ENCODE measurements around the gene SLIT3.

SLIT3 gene

GRCh38 chr5:168822248-168822744, 478.6 kb downstream of the SLIT3 start:
- H3K9ac ChIP-seq (ENCODE audit: low read depth, low read length), result no peak overlapping the region
- H3K27ac ChIP-seq (ENCODE audit: low read depth, low read length), result no peak overlapping the region
- WGBS, result 94% methylated on average over 4 of the region's 4 CpGs
- H3K36me3 ChIP-seq (ENCODE audit: insufficient read depth, low read length), result no peaks in the 10 kb centered on the region
- H3K4me1 ChIP-seq (ENCODE audit: insufficient read depth, low read length), result peaks cover 9% of the 10 kb centered on the region; the same call in 1 of the 2 replicates
- peaks cover 15% of the 10 kb centered on the region; the same call in 1 of the 2 replicates for H3K27me3 ChIP-seq (ENCODE audit: insufficient read depth, low read length)
- H3K9me3 ChIP-seq (ENCODE audit: insufficient read depth, low read depth, low read length), result no peaks in the 10 kb centered on the region
- no peak overlapping the region for H3K4me3 ChIP-seq (ENCODE audit: low read length)

- Histone ChIP-seq H3K36me3 (ENCODE audit: insufficient read depth, low read length) (no peaks in the 10 kb centered on the region), H3K9me3 (ENCODE audit: insufficient read depth, low read depth, low read length) (no peaks in the 10 kb centered on the region), H3K9ac (ENCODE audit: low read depth, low read length) (no peak overlapping the region), H3K27me3 (ENCODE audit: insufficient read depth, low read length) (peaks cover 15% of the 10 kb centered on the region; the same call in 1 of the 2 replicates), H3K4me3 (ENCODE audit: low read length) (no peak overlapping the region), H3K4me1 (ENCODE audit: insufficient read depth, low read length) (peaks cover 6% of the 10 kb centered on the region; the same call in 1 of the 2 replicates), H3K27ac (ENCODE audit: low read depth, low read length) (no peak overlapping the region)
- WGBS, result 95% methylated on average over 3 of the region's 5 CpGs
These were observed 480.1 kb downstream of the SLIT3 start for GRCh38 chr5:168820874-168821273.

- Histone ChIP-seq H3K4me1 (ENCODE audit: insufficient read depth, low read length) (peaks cover 6% of the 10 kb centered on the region; the same call in 1 of the 2 replicates), H3K27me3 (ENCODE audit: insufficient read depth, low read length) (0 out of 2 replicates have a peak, but pooled peaks cover 5% of the 10 kb centered on the region), H3K27ac (ENCODE audit: low read depth, low read length) (no peak overlapping the region), H3K9me3 (ENCODE audit: insufficient read depth, low read depth, low read length) (no peaks in the 10 kb centered on the region), H3K36me3 (ENCODE audit: insufficient read depth, low read length) (no peaks in the 10 kb centered on the region), H3K9ac (ENCODE audit: low read depth, low read length) (no peak overlapping the region), H3K4me3 (ENCODE audit: low read length) (no peak overlapping the region)
- 89% methylated on average over 16 of the region's 16 CpGs for WGBS
These were observed 481.8 kb downstream of the SLIT3 start for GRCh38 chr5:168819004-168819621.

GRCh38 chr5:168818558-168818957, 482.4 kb downstream of the SLIT3 start:
- Histone ChIP-seq H3K27ac (ENCODE audit: low read depth, low read length) (no peak overlapping the region), H3K27me3 (ENCODE audit: insufficient read depth, low read length) (0 out of 2 replicates have a peak, but pooled peaks cover 5% of the 10 kb centered on the region), H3K36me3 (ENCODE audit: insufficient read depth, low read length) (no peaks in the 10 kb centered on the region), H3K9ac (ENCODE audit: low read depth, low read length) (no peak overlapping the region), H3K9me3 (ENCODE audit: insufficient read depth, low read depth, low read length) (no peaks in the 10 kb centered on the region), H3K4me1 (ENCODE audit: insufficient read depth, low read length) (peaks cover 6% of the 10 kb centered on the region; the same call in 1 of the 2 replicates), H3K4me3 (ENCODE audit: low read length) (no peak overlapping the region)
- 93% methylated on average over 4 of the region's 4 CpGs for WGBS

- 45% methylated on average over 5 of the region's 5 CpGs for WGBS
These were observed 483.3 kb downstream of the SLIT3 start for GRCh38 chr5:168817591-168817990.

GRCh38 chr5:168816661-168817060, 484.3 kb downstream of the SLIT3 start:
- Histone ChIP-seq H3K4me3 (ENCODE audit: low read length) (no peak overlapping the region), H3K36me3 (ENCODE audit: insufficient read depth, low read length) (no peaks in the 10 kb centered on the region), H3K27me3 (ENCODE audit: insufficient read depth, low read length) (no peaks in the 10 kb centered on the region), H3K9ac (ENCODE audit: low read depth, low read length) (no peak overlapping the region), H3K9me3 (ENCODE audit: insufficient read depth, low read depth, low read length) (no peaks in the 10 kb centered on the region), H3K4me1 (ENCODE audit: insufficient read depth, low read length) (peaks cover 6% of the 10 kb centered on the region; the same call in 1 of the 2 replicates), H3K27ac (ENCODE audit: low read depth, low read length) (no peak overlapping the region)
- WGBS, result 96% methylated on average over 4 of the region's 4 CpGs

More at GRCh38 chr5:168817591-168817990, 483.3 kb downstream of the SLIT3 start:
- peaks cover 6% of the 10 kb centered on the region; the same call in 1 of the 2 replicates for H3K4me1 ChIP-seq (ENCODE audit: insufficient read depth, low read length)
- no peak overlapping the region for H3K4me3 ChIP-seq (ENCODE audit: low read length)
- 0 out of 2 replicates have a peak, but pooled peaks cover 1% of the 10 kb centered on the region for H3K27me3 ChIP-seq (ENCODE audit: insufficient read depth, low read length)
- H3K9me3 ChIP-seq (ENCODE audit: insufficient read depth, low read depth, low read length), result no peaks in the 10 kb centered on the region
- H3K9ac ChIP-seq (ENCODE audit: low read depth, low read length), result no peak overlapping the region
- no peaks in the 10 kb centered on the region for H3K36me3 ChIP-seq (ENCODE audit: insufficient read depth, low read length)
- H3K27ac ChIP-seq (ENCODE audit: low read depth, low read length), result no peak overlapping the region

GRCh38 chr5:168813184-168813968, 487.6 kb downstream of the SLIT3 start:
- WGBS, result 92% methylated on average over 3 of the region's 4 CpGs

GRCh38 chr5:168810641-168811040, 490.3 kb downstream of the SLIT3 start:
- no peak overlapping the region for H3K27ac ChIP-seq (ENCODE audit: low read depth, low read length)
- no peaks in the 10 kb centered on the region for H3K36me3 ChIP-seq (ENCODE audit: insufficient read depth, low read length)
- H3K4me1 ChIP-seq (ENCODE audit: insufficient read depth, low read length), result no peaks in the 10 kb centered on the region
- no peak overlapping the region for H3K4me3 ChIP-seq (ENCODE audit: low read length)
- no peaks in the 10 kb centered on the region; the same call in 1 of the 2 replicates for H3K27me3 ChIP-seq (ENCODE audit: insufficient read depth, low read length)
- no peaks in the 10 kb centered on the region for H3K9me3 ChIP-seq (ENCODE audit: insufficient read depth, low read depth, low read length)
- WGBS, result 78% methylated on average over 4 of the region's 4 CpGs
- H3K9ac ChIP-seq (ENCODE audit: low read depth, low read length), result no peak overlapping the region

More at GRCh38 chr5:168813184-168813968, 487.6 kb downstream of the SLIT3 start:
- H3K4me1 ChIP-seq (ENCODE audit: insufficient read depth, low read length), result peaks cover 6% of the 10 kb centered on the region; the same call in 1 of the 2 replicates
- no peak overlapping the region for H3K27ac ChIP-seq (ENCODE audit: low read depth, low read length)
- no peaks in the 10 kb centered on the region for H3K9me3 ChIP-seq (ENCODE audit: insufficient read depth, low read depth, low read length)
- no peak overlapping the region for H3K4me3 ChIP-seq (ENCODE audit: low read length)
- no peak overlapping the region for H3K9ac ChIP-seq (ENCODE audit: low read depth, low read length)
- H3K36me3 ChIP-seq (ENCODE audit: insufficient read depth, low read length), result no peaks in the 10 kb centered on the region
- no peaks in the 10 kb centered on the region; the same call in 1 of the 2 replicates for H3K27me3 ChIP-seq (ENCODE audit: insufficient read depth, low read length)

GRCh38 chr5:168809218-168809617, 491.7 kb downstream of the SLIT3 start:
- no peak overlapping the region for H3K9ac ChIP-seq (ENCODE audit: low read depth, low read length)
- WGBS, result 91% methylated on average over 7 of the region's 7 CpGs
- H3K36me3 ChIP-seq (ENCODE audit: insufficient read depth, low read length), result no peaks in the 10 kb centered on the region
- H3K27me3 ChIP-seq (ENCODE audit: insufficient read depth, low read length), result peaks cover 3% of the 10 kb centered on the region; the same call in 1 of the 2 replicates
- H3K27ac ChIP-seq (ENCODE audit: low read depth, low read length), result no peak overlapping the region
- H3K4me1 ChIP-seq (ENCODE audit: insufficient read depth, low read length), result no peaks in the 10 kb centered on the region
- no peaks in the 10 kb centered on the region for H3K9me3 ChIP-seq (ENCODE audit: insufficient read depth, low read depth, low read length)
- no peak overlapping the region for H3K4me3 ChIP-seq (ENCODE audit: low read length)

GRCh38 chr5:168808051-168808616, 492.8 kb downstream of the SLIT3 start:
- H3K27me3 ChIP-seq (ENCODE audit: insufficient read depth, low read length), result peaks cover 5% of the 10 kb centered on the region; the same call in 1 of the 2 replicates
- H3K36me3 ChIP-seq (ENCODE audit: insufficient read depth, low read length), result no peaks in the 10 kb centered on the region
- no peak overlapping the region for H3K4me3 ChIP-seq (ENCODE audit: low read length)
- WGBS, result 59% methylated on average over 3 of the region's 3 CpGs
- no peak overlapping the region for H3K9ac ChIP-seq (ENCODE audit: low read depth, low read length)
- no peaks in the 10 kb centered on the region for H3K9me3 ChIP-seq (ENCODE audit: insufficient read depth, low read depth, low read length)
- H3K27ac ChIP-seq (ENCODE audit: low read depth, low read length), result no peak overlapping the region
- H3K4me1 ChIP-seq (ENCODE audit: insufficient read depth, low read length), result no peaks in the 10 kb centered on the region

- no peaks in the 10 kb centered on the region for H3K4me1 ChIP-seq (ENCODE audit: insufficient read depth, low read length)
- H3K9ac ChIP-seq (ENCODE audit: low read depth, low read length), result no peak overlapping the region
- H3K36me3 ChIP-seq (ENCODE audit: insufficient read depth, low read length), result no peaks in the 10 kb centered on the region
- H3K4me3 ChIP-seq (ENCODE audit: low read length), result no peak overlapping the region
- no peaks in the 10 kb centered on the region for H3K9me3 ChIP-seq (ENCODE audit: insufficient read depth, low read depth, low read length)
- peaks cover 5% of the 10 kb centered on the region; the same call in 1 of the 2 replicates for H3K27me3 ChIP-seq (ENCODE audit: insufficient read depth, low read length)
- no peak overlapping the region for H3K27ac ChIP-seq (ENCODE audit: low read depth, low read length)
These were observed 493.7 kb downstream of the SLIT3 start for GRCh38 chr5:168807287-168807686.
